ENCODE measurements around the gene CXCL12. TPM values are rescaled to one million over a fixed set of nuclear protein-coding genes. Genes with fewer than 3 reads are reported as not detected.

CXCL12 gene
- total and polyA plus RNA-seq, 4 donors, result 23.8 to 66.3 (median 41.8) TPM

- no peak overlapping the region for H3K4me3 ChIP-seq (ENCODE audit: low read depth in 1 of 3, low read length in 3 of 3)
- WGBS, result 94% methylated on average over 2 of the region's 2 CpGs
- H3K9ac ChIP-seq (ENCODE audit: low read depth in 1 of 2, low read length in 2 of 2), result no peak overlapping the region
- DNase-seq (ENCODE audit: low spot score), result no peak
- no peaks in the 10 kb centered on the region for H3K4me1 ChIP-seq (ENCODE audit: control insufficient read depth in 4 of 4, insufficient read depth in 4 of 4, low read length in 3 of 4)
- no peaks in the 10 kb centered on the region for H3K27me3 ChIP-seq (ENCODE audit: control insufficient read depth in 4 of 4, insufficient read depth in 4 of 4, low read length in 3 of 4)
- TF ChIP-seq HNF4G (IDR thresholded peaks at IDR 0.05), result no peak
- TF ChIP-seq EGR1 (IDR thresholded peaks at IDR 0.05; ENCODE audit: low read depth in 2 of 2), result no peak
- TF ChIP-seq FOXA1 (IDR thresholded peaks at IDR 0.05), result no peak
- TF ChIP-seq ATF3 (IDR thresholded peaks at IDR 0.05), result no peak
- TF ChIP-seq TAF1 (conservative IDR thresholded peaks at IDR 0.05), result no peak
- no peak for TF ChIP-seq REST (IDR thresholded peaks at IDR 0.05)
- no peak for TF ChIP-seq GABPA (IDR thresholded peaks at IDR 0.05 in 1 of 2, conservative IDR thresholded peaks at IDR 0.05 in 1 of 2)
- no peak for TF ChIP-seq RAD21 (IDR thresholded peaks at IDR 0.05)
- TF ChIP-seq CTCF (IDR thresholded peaks at IDR 0.05; ENCODE audit: low read depth, low read length, missing input control), result no peak
- no peak for TF ChIP-seq NR2F2 (IDR thresholded peaks at IDR 0.05)
- TF ChIP-seq FOXA2 (IDR thresholded peaks at IDR 0.05), result no peak
- no peak for TF ChIP-seq HNF4A (conservative IDR thresholded peaks at IDR 0.05)
- TF ChIP-seq RXRA (IDR thresholded peaks at IDR 0.05), result no peak
- H3K27ac ChIP-seq (ENCODE audit: low read depth in 1 of 2, low read length in 2 of 2), result no peak overlapping the region
- H3K36me3 ChIP-seq (ENCODE audit: control insufficient read depth in 4 of 4, insufficient read depth in 3 of 4, low read depth in 1 of 4, low read length in 3 of 4), result no peaks in the 10 kb centered on the region
- H3K9me3 ChIP-seq (ENCODE audit: control insufficient read depth in 4 of 4, low read length in 3 of 4), result no peaks in the 10 kb centered on the region
Measured at GRCh38 chr10:44404741-44405437, 20.0 kb upstream of the CXCL12 start.

- Histone ChIP-seq H3K4me1 (ENCODE audit: control insufficient read depth in 4 of 4, insufficient read depth in 4 of 4, low read length in 3 of 4) (no peaks in the 10 kb centered on the region), H3K27me3 (ENCODE audit: control insufficient read depth in 4 of 4, insufficient read depth in 4 of 4, low read length in 3 of 4) (no peaks in the 10 kb centered on the region), H3K9me3 (ENCODE audit: control insufficient read depth in 4 of 4, low read length in 3 of 4) (no peaks in the 10 kb centered on the region), H3K4me3 (ENCODE audit: low read depth in 1 of 3, low read length in 3 of 3) (no peak overlapping the region), H3K9ac (ENCODE audit: low read depth in 1 of 2, low read length in 2 of 2) (no peak overlapping the region), H3K27ac (ENCODE audit: low read depth in 1 of 2, low read length in 2 of 2) (no peak overlapping the region), H3K36me3 (ENCODE audit: control insufficient read depth in 4 of 4, insufficient read depth in 3 of 4, low read depth in 1 of 4, low read length in 3 of 4) (no peaks in the 10 kb centered on the region)
- TF ChIP-seq NR2F2 (IDR thresholded peaks at IDR 0.05) (no peak), SP1 (IDR thresholded peaks at IDR 0.05) (no peak), FOXA2 (IDR thresholded peaks at IDR 0.05) (no peak), HNF4A (conservative IDR thresholded peaks at IDR 0.05) (no peak), REST (IDR thresholded peaks at IDR 0.05) (no peak), YY1 (IDR thresholded peaks at IDR 0.05) (no peak), MAX (IDR thresholded peaks at IDR 0.05) (no peak), ATF3 (IDR thresholded peaks at IDR 0.05) (no peak)
- DNase-seq (ENCODE audit: low spot score), result no peak
- 74% methylated on average over 6 of the region's 6 CpGs for WGBS
Measured at GRCh38 chr10:44402465-44403195, 17.7 kb upstream of the CXCL12 start.
